ENCODE measurements around the gene BMP6. TPM values are rescaled to one million over a fixed set of nuclear protein-coding genes. Genes with fewer than 3 reads are reported as not detected.

BMP6 gene
- total and polyA plus RNA-seq, 2 donors (not counting 3 experiments of a cell fraction or from before 2014, with no cell fraction given) = 221 to 276 TPM

GRCh38 chr6:7691675-7692452 lies 34.0 kb upstream of the BMP6 start:
- dilution Hi-C loops (cut with MboI; ENCODE audit: extremely low pct_ligation_motif_present, low sequenced_read_pairs) = no loop called here

GRCh38 chr6:7692453-7692784 lies 33.5 kb upstream of the BMP6 start:
- no TSS peak for BruUV-seq (replicated peaks)
- peak overlapping the region; percentile 46 for H3K27ac ChIP-seq (ENCODE audit: insufficient read depth, low read depth, low read length)

More at GRCh38 chr6:7691675-7692452, 34.0 kb upstream of the BMP6 start:
- H3K4me3 ChIP-seq (replicated peaks in 1 of 3; ENCODE audit: insufficient read depth in 1 of 3, low read depth in 1 of 3, low read length in 3 of 3) = peak overlapping the region in 1 of 3 experiments; percentile 29
- peak overlapping the region; percentile 46 for H3K27ac ChIP-seq (ENCODE audit: insufficient read depth, low read depth, low read length)
- FAIRE-seq (no peak), DNase-seq (ENCODE audit: low read depth, low spot score) (peak; percentile 69)
- CTCF ChIA-PET = no interaction called here
- no TSS peak for BruUV-seq (replicated peaks)
- no peaks in the 10 kb centered on the region for H3K9me1 ChIP-seq (replicated peaks; ENCODE audit: control insufficient read depth, extremely low read depth, insufficient read depth, low read length)
- H3K27me3 ChIP-seq (ENCODE audit: control insufficient read depth in 2 of 2, insufficient read depth in 2 of 2, low read length in 2 of 2) = peaks cover 6% of the 10 kb centered on the region in 2 experiments
- no peaks in the 10 kb centered on the region for H3K79me2 ChIP-seq (ENCODE audit: control insufficient read depth, insufficient read depth, low read length)
- H4K20me1 ChIP-seq (replicated peaks; ENCODE audit: control insufficient read depth, extremely low read depth, insufficient read depth, low read length) = no peaks in the 10 kb centered on the region
- H2AFZ ChIP-seq (ENCODE audit: low read depth, low read length) = peak overlapping the region; percentile 94
- no peaks in the 10 kb centered on the region for H3K9me3 ChIP-seq (replicated peaks; ENCODE audit: control insufficient read depth, insufficient read depth, low read length)
- peak overlapping the region; percentile 41 for H3K9ac ChIP-seq (replicated peaks; ENCODE audit: extremely low read depth, insufficient read depth, low read length)
- peak; percentile 40 for TF ChIP-seq JUN (IDR thresholded peaks at IDR 0.05; ENCODE audit: borderline replicate concordance, insufficient read depth, insufficient read length, low read depth)
- TF ChIP-seq, protein P1, sequence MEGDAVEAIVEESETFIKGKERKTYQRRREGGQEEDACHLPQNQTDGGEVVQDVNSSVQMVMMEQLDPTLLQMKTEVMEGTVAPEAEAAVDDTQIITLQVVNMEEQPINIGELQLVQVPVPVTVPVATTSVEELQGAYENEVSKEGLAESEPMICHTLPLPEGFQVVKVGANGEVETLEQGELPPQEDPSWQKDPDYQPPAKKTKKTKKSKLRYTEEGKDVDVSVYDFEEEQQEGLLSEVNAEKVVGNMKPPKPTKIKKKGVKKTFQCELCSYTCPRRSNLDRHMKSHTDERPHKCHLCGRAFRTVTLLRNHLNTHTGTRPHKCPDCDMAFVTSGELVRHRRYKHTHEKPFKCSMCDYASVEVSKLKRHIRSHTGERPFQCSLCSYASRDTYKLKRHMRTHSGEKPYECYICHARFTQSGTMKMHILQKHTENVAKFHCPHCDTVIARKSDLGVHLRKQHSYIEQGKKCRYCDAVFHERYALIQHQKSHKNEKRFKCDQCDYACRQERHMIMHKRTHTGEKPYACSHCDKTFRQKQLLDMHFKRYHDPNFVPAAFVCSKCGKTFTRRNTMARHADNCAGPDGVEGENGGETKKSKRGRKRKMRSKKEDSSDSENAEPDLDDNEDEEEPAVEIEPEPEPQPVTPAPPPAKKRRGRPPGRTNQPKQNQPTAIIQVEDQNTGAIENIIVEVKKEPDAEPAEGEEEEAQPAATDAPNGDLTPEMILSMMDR (IDR thresholded peaks at IDR 0.05; ENCODE audit: extremely low read depth in 1 of 2, insufficient read depth in 1 of 2, low read depth in 1 of 2, low read length in 2 of 2) = no peak
- TF ChIP-seq FOS (IDR thresholded peaks at IDR 0.05; ENCODE audit: borderline replicate concordance, insufficient read depth, low read length) = peak; percentile 79
- no peaks in the 10 kb centered on the region for H3K36me3 ChIP-seq (ENCODE audit: control insufficient read depth in 2 of 2, extremely low read depth in 1 of 2, insufficient read depth in 2 of 2, low read length in 2 of 2)
- POLR2A ChIA-PET = no interaction called here
- H3K4me1 ChIP-seq (ENCODE audit: control insufficient read depth, extremely low read depth, insufficient read depth, low read length) = peaks cover 9% of the 10 kb centered on the region
- intact Hi-C loops (cut with micrococcal nuclease) = no loop called here
- peak overlapping the region; percentile 72 for H3K4me2 ChIP-seq (ENCODE audit: insufficient read depth, low read length)

More at GRCh38 chr6:7692453-7692784, 33.5 kb upstream of the BMP6 start:
- peaks cover 6% of the 10 kb centered on the region in 2 experiments for H3K27me3 ChIP-seq (ENCODE audit: control insufficient read depth in 2 of 2, insufficient read depth in 2 of 2, low read length in 2 of 2)
- intact Hi-C loops (cut with micrococcal nuclease) = no loop called here
- ChIA-PET CTCF (no interaction called here), POLR2A (no interaction called here)
- peak overlapping the region; percentile 94 for H2AFZ ChIP-seq (ENCODE audit: low read depth, low read length)
- FAIRE-seq = peak; percentile 73
- peak overlapping the region; percentile 41 for H3K9ac ChIP-seq (replicated peaks; ENCODE audit: extremely low read depth, insufficient read depth, low read length)
- H3K4me1 ChIP-seq (ENCODE audit: control insufficient read depth, extremely low read depth, insufficient read depth, low read length) = peaks cover 12% of the 10 kb centered on the region
- H3K36me3 ChIP-seq (ENCODE audit: control insufficient read depth in 2 of 2, extremely low read depth in 1 of 2, insufficient read depth in 2 of 2, low read length in 2 of 2) = no peaks in the 10 kb centered on the region
- H3K4me2 ChIP-seq (ENCODE audit: insufficient read depth, low read length) = peak overlapping the region; percentile 72
- no peaks in the 10 kb centered on the region for H3K79me2 ChIP-seq (ENCODE audit: control insufficient read depth, insufficient read depth, low read length)
- no peak for DNase-seq (ENCODE audit: low read depth, low spot score)
- peak overlapping the region in 1 of 3 experiments; percentile 29 for H3K4me3 ChIP-seq (replicated peaks in 1 of 3; ENCODE audit: insufficient read depth in 1 of 3, low read depth in 1 of 3, low read length in 3 of 3)
- no peak for TF ChIP-seq POLR2AphosphoS5 (IDR thresholded peaks at IDR 0.05; ENCODE audit: insufficient read depth, low read depth, low read length)
- no peak for TF ChIP-seq MYC (IDR thresholded peaks at IDR 0.05; ENCODE audit: low read depth, low read length)
- no peak for TF ChIP-seq EZH2 (IDR thresholded peaks at IDR 0.05; ENCODE audit: borderline replicate concordance, low read depth, low read length, severe bottlenecking)
- no peak for TF ChIP-seq FOS (IDR thresholded peaks at IDR 0.05; ENCODE audit: borderline replicate concordance, insufficient read depth, low read length)
- TF ChIP-seq JUN (IDR thresholded peaks at IDR 0.05; ENCODE audit: borderline replicate concordance, insufficient read depth, insufficient read length, low read depth) = no peak
- no peak for TF ChIP-seq GATA2 (IDR thresholded peaks at IDR 0.05; ENCODE audit: insufficient read depth, insufficient read length, low read depth, low read length)
- TF ChIP-seq, protein P1 (IDR thresholded peaks at IDR 0.05; ENCODE audit: extremely low read depth in 1 of 2, insufficient read depth in 1 of 2, low read depth in 1 of 2, low read length in 2 of 2) = no peak
- no peak for TF ChIP-seq POLR2A (IDR thresholded peaks at IDR 0.05; ENCODE audit: low read depth, low read length)
- TF ChIP-seq, protein P2, sequence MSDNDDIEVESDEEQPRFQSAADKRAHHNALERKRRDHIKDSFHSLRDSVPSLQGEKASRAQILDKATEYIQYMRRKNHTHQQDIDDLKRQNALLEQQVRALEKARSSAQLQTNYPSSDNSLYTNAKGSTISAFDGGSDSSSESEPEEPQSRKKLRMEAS (IDR thresholded peaks at IDR 0.05; ENCODE audit: insufficient read depth, insufficient read length) = no peak
- no peaks in the 10 kb centered on the region for H3K9me3 ChIP-seq (replicated peaks; ENCODE audit: control insufficient read depth, insufficient read depth, low read length)
- H4K20me1 ChIP-seq (replicated peaks; ENCODE audit: control insufficient read depth, extremely low read depth, insufficient read depth, low read length) = no peaks in the 10 kb centered on the region
- dilution Hi-C loops (cut with MboI; ENCODE audit: extremely low pct_ligation_motif_present, low sequenced_read_pairs) = no loop called here
- no peaks in the 10 kb centered on the region for H3K9me1 ChIP-seq (replicated peaks; ENCODE audit: control insufficient read depth, extremely low read depth, insufficient read depth, low read length)

Measured in endothelial cell of umbilical vein (primary cell).